NT2/D1 (cell line): ENCODE data around the gene MTMR10.

Experiments used
- DNase-seq: peaks from one replicate; pipeline ENCODE4 v3.0.0-alpha.2; 2011; ENCODE audit warnings: low read depth, low spot score
- H3K27me3 ChIP-seq: 2 replicates; pipeline ENCODE4 v1.6.0; 2011; ENCODE audit warnings: mild to moderate bottlenecking; ENCODE audit not compliant: insufficient read length, insufficient read depth
- H3K36me3 ChIP-seq: 2 replicates; pipeline ENCODE4 v1.6.1; 2011; ENCODE audit warnings: mild to moderate bottlenecking, low read length, mixed read lengths; ENCODE audit not compliant: insufficient read depth, insufficient read length
- H3K4me1 ChIP-seq: 2 replicates; pipeline ENCODE4 v1.5.1; 2011; ENCODE audit not compliant: insufficient read depth, insufficient read length
- H3K4me3 ChIP-seq: 2 replicates; pipeline ENCODE4 v1.5.1; 2011; ENCODE audit warnings: low read depth; ENCODE audit not compliant: insufficient read length
- H3K9ac ChIP-seq: 2 replicates; pipeline ENCODE4 v1.6.0; 2011; ENCODE audit warnings: low read depth; ENCODE audit not compliant: insufficient read length
- H3K9me3 ChIP-seq: 2 replicates; pipeline ENCODE4 v1.5.1; 2011; ENCODE audit warnings: mild to moderate bottlenecking, low read length; ENCODE audit not compliant: insufficient read depth
- SUZ12 ChIP-seq: IDR thresholded peaks from 2 replicates; pipeline ENCODE4 v1.6.1; 2011; ENCODE audit not compliant: insufficient read length, insufficient read depth; ENCODE audit errors: extremely low read depth
- YY1 ChIP-seq: IDR thresholded peaks from 2 replicates; pipeline ENCODE4 v1.6.1; 2011; ENCODE audit not compliant: insufficient read length, insufficient read depth
- ZNF274 ChIP-seq: IDR thresholded peaks from 2 replicates; pipeline ENCODE4 v1.6.1; 2011; ENCODE audit warnings: mild to moderate bottlenecking, low read depth, low read length

Gene MTMR10

GRCh38 chr15:30940359-30940758 is 51.1 kb downstream of the MTMR10 start:
- Histone ChIP-seq H3K9me3 (no peaks in the 10 kb centered on the region), H3K36me3 (peaks cover 71% of the 10 kb centered on the region), H3K4me3 (no peak overlapping the region), H3K4me1 (no peaks in the 10 kb centered on the region), H3K27me3 (no peaks in the 10 kb centered on the region), H3K9ac (no peak overlapping the region)
- TF ChIP-seq ZNF274: no peak
- no peak for TF ChIP-seq SUZ12
- no peak for TF ChIP-seq YY1
- DNase-seq: no peak

- Histone ChIP-seq H3K36me3 (peaks cover 66% of the 10 kb centered on the region), H3K9me3 (no peaks in the 10 kb centered on the region), H3K27me3 (no peaks in the 10 kb centered on the region), H3K4me1 (no peaks in the 10 kb centered on the region), H3K4me3 (no peak overlapping the region), H3K9ac (no peak overlapping the region)
- TF ChIP-seq YY1 (no peak), ZNF274 (no peak)
- no peak for DNase-seq
Measured at GRCh38 chr15:30939161-30939560, 52.3 kb downstream of the MTMR10 start.

- H3K9me3 ChIP-seq: no peaks in the 10 kb centered on the region
- no peak for TF ChIP-seq ZNF274
- TF ChIP-seq SUZ12: no peak
- no peak for TF ChIP-seq YY1
- no peak for DNase-seq
- H3K36me3 ChIP-seq: peaks cover 47% of the 10 kb centered on the region
- no peaks in the 10 kb centered on the region for H3K27me3 ChIP-seq
- no peak overlapping the region for H3K4me3 ChIP-seq
- H3K9ac ChIP-seq: no peak overlapping the region
- no peaks in the 10 kb centered on the region for H3K4me1 ChIP-seq
Measured at GRCh38 chr15:30933293-30933692, 58.1 kb downstream of the MTMR10 start.

- no peak for TF ChIP-seq SUZ12
- no peak for TF ChIP-seq ZNF274
- no peak for TF ChIP-seq YY1
- no peak overlapping the region for H3K9ac ChIP-seq
- H3K4me1 ChIP-seq: no peaks in the 10 kb centered on the region
Measured at GRCh38 chr15:30930422-30930821, 61.0 kb downstream of the MTMR10 start.

DNA sequence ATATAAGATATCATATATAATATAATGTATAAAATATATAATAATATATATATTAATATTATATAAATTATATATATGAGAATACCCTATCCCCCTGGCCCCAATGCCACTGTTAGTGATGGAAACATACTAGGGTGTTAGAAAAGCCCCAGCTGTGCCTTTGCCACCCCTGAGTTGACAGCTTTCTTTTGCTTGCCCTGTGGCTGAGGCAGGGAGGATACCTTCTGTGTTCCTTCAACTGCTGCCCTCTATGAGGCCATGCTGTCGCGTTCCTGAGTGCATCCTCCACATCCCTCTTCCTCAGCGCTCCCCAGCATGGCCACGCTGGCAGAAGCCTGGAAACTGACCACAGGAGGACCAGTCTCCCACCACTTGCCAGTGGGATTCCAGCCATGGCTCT is 61.4 kb downstream of the MTMR10 start:
- H3K4me3 ChIP-seq: no peak overlapping the region
- H3K36me3 ChIP-seq: peaks cover 63% of the 10 kb centered on the region
- no peak overlapping the region for H3K9ac ChIP-seq
- H3K9me3 ChIP-seq: no peaks in the 10 kb centered on the region
- TF ChIP-seq ZNF274 (no peak), SUZ12 (no peak), YY1 (no peak)
- DNase-seq: no peak
- no peaks in the 10 kb centered on the region for H3K4me1 ChIP-seq
- H3K27me3 ChIP-seq: no peaks in the 10 kb centered on the region

More at GRCh38 chr15:30930422-30930821, 61.0 kb downstream of the MTMR10 start:
- peaks cover 59% of the 10 kb centered on the region for H3K36me3 ChIP-seq
- no peak overlapping the region for H3K4me3 ChIP-seq
- H3K9me3 ChIP-seq: no peaks in the 10 kb centered on the region
- DNase-seq: no peak
- H3K27me3 ChIP-seq: no peaks in the 10 kb centered on the region

DNA sequence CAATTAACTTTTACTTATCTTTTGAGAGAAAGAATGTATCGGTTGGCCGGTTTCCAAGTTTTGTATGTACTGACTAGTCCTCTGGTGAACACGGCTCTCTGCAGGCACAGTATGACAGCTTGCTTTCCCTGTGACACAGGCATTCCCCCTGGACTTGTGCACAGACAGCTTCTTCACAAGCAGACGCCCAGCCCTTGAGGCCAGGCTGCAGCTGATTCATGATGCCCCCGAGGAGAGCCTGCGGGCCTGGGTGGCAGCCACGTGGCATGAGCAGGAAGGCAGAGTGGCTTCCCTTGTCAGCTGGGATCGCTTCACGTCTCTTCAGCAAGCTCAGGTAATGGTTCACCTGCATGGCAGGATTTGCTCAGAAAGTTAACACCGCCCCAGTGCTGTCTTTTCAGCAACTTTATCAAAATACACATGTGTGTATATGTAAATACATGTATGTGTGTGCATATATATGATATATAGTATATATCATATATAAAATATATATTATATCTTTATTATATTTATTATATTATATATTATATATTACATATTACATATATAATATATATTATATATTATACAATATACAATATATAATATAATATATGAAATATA is 62.3 kb downstream of the MTMR10 start:
- DNase-seq: no peak
- no peaks in the 10 kb centered on the region for H3K9me3 ChIP-seq
- H3K36me3 ChIP-seq: peaks cover 69% of the 10 kb centered on the region

DNA sequence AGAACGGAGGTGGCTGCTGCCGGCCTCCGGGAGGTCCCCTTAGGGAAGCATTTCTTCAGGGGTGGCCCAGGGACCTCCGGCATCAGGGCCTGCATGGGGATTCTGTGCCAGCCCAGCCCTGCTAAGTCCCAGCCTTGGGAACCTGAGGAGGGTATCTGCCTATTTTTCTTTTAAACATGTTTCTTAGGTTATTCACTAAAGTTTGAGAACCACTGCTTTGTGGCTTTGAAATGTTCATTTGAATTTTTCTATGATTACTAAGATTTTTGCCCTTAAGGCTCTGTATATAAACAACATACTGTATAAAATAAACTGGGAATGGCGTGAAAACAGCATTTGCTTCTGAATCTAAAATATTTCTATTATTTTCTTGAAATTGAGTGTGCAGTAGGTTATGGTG is 63.4 kb downstream of the MTMR10 start:
- Histone ChIP-seq H3K36me3 (peaks cover 72% of the 10 kb centered on the region), H3K9me3 (no peaks in the 10 kb centered on the region), H3K27me3 (no peaks in the 10 kb centered on the region), H3K4me1 (no peaks in the 10 kb centered on the region), H3K9ac (no peak overlapping the region), H3K4me3 (no peak overlapping the region)
- no peak for TF ChIP-seq ZNF274
- no peak for TF ChIP-seq SUZ12
- TF ChIP-seq YY1: no peak
- no peak for DNase-seq

More for the DNA sequence above, 62.3 kb downstream of the MTMR10 start:
- Histone ChIP-seq H3K4me1 (no peaks in the 10 kb centered on the region), H3K4me3 (no peak overlapping the region), H3K27me3 (no peaks in the 10 kb centered on the region), H3K9ac (no peak overlapping the region)
- no peak for TF ChIP-seq ZNF274
- no peak for TF ChIP-seq SUZ12
- no peak for TF ChIP-seq YY1

DNA sequence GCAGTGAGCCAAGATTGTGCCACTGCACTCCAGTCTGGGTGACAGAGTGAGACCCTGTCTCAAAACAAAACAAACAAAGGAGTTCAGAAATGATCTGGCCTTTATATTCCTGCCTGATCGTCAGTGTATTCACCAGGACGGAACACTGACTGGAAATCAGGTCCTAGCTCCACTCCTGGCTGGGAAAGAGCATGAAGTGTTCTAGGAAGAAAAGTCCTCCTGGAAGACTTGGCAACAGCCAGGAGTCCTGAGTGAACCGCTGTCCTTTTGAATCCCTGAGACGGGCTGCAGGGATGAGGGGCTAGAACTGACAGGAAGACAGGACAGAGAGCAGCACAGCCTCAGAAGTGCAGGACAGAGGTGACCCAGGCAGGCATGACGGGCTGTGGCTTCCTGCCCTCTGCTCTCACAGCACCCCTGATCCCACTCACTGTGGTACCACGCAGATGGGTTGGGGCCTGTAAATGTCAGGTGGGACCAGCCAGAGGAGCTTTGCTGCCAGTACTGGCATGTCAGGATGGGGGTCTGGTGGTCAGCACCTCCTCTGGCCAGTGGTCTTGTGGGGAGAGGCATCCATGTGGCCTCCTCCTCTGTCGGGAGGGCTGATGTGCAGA is 64.2 kb downstream of the MTMR10 start:
- DNase-seq: no peak
- no peaks in the 10 kb centered on the region for H3K4me1 ChIP-seq
- no peak for TF ChIP-seq YY1
- no peak for TF ChIP-seq ZNF274
- no peak for TF ChIP-seq SUZ12
- H3K4me3 ChIP-seq: no peak overlapping the region
- no peak overlapping the region for H3K9ac ChIP-seq
- H3K36me3 ChIP-seq: peaks cover 72% of the 10 kb centered on the region
- no peaks in the 10 kb centered on the region for H3K9me3 ChIP-seq
- H3K27me3 ChIP-seq: no peaks in the 10 kb centered on the region
